ENCODE measurements around the gene CACNB2.

DNA sequence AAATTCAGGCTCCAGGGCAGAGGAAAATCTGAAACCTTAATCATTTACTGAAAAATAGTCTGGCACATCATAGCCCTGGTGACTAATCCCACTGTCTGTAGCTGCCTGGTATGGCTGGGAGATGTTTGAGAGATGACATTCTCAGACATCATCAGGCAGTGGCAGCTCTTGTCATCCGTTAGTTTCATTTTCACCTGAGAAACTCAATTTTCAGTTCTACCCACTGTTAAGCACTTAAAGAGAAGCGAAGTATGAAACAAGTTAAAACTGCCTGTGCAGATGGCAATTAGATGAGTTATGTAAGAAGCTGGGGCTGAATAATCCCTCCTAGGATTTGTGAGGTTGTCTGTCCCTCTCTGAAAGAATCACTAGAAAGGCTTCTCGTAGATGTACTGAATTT is 361.0 kb downstream of the CACNB2 start:
- TF ChIP-seq, protein P1, sequence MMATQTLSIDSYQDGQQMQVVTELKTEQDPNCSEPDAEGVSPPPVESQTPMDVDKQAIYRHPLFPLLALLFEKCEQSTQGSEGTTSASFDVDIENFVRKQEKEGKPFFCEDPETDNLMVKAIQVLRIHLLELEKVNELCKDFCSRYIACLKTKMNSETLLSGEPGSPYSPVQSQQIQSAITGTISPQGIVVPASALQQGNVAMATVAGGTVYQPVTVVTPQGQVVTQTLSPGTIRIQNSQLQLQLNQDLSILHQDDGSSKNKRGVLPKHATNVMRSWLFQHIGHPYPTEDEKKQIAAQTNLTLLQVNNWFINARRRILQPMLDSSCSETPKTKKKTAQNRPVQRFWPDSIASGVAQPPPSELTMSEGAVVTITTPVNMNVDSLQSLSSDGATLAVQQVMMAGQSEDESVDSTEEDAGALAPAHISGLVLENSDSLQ (IDR thresholded peaks at IDR 0.05): no peak
- no peak for TF ChIP-seq ARNT (IDR thresholded peaks at IDR 0.05)
- no peak for TF ChIP-seq SP1 (IDR thresholded peaks at IDR 0.05)
- TF ChIP-seq BHLHE40 (IDR thresholded peaks at IDR 0.05; ENCODE audit: borderline replicate concordance): no peak
- no peak for TF ChIP-seq FOXM1 (IDR thresholded peaks at IDR 0.05; ENCODE audit: borderline replicate concordance)
- TF ChIP-seq ZNF384 (IDR thresholded peaks at IDR 0.05): no peak
- TF ChIP-seq NFRKB (IDR thresholded peaks at IDR 0.05): no peak
- TF ChIP-seq SUZ12 (IDR thresholded peaks at IDR 0.05): no peak
- no peak for TF ChIP-seq FOXA1 (IDR thresholded peaks at IDR 0.05)
- TF ChIP-seq FOXK2 (IDR thresholded peaks at IDR 0.05): no peak
